NCI-H446 treated with DMSO at 0.1 percent for 48 hours (cell line): ENCODE data around the gene TMEM33.
"Not testable (repeated sequence)": the region's sequence is repeated elsewhere in the genome, so short reads cannot be mapped to it uniquely, and the experiment has no call there.

Source experiments
- DNase-seq: peaks from one replicate; lab custom pipeline; 2025; lab: John Stamatoyannopoulos, UW

The TMEM33 gene, protein sequence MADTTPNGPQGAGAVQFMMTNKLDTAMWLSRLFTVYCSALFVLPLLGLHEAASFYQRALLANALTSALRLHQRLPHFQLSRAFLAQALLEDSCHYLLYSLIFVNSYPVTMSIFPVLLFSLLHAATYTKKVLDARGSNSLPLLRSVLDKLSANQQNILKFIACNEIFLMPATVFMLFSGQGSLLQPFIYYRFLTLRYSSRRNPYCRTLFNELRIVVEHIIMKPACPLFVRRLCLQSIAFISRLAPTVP

DNA sequence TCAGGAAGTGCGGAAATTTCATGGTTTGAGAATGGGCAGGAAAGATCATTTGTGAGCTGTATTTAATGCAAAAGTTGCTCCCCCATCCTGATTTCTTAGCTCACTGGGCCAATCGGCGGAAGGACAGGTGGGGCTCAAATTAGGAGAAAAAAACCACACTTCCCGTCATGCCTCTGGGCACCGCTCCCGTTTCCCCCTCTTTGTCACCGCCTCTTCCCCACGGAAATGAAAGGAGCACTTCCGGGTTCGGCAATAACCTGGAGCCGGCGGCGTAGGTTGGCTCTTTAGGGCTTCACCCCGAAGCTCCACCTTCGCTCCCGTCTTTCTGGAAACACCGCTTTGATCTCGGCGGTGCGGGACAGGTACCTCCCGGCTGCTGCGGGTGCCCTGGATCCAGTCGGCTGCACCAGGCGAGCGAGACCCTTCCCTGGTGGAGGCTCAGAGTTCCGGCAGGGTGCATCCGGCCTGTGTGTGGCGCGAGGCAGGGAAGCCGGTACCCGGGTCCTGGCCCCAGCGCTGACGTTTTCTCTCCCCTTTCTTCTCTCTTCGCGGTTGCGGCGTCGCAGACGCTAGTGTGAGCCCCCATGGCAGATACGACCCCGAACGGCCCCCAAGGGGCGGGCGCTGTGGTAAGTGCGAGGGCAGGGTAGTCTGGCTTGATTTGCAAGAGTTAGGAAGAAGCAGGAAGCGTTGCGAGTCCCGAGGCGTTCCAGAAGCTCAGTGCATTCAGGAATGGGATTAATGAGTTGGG, at the start of gene TMEM33:
TMEM33 (plus strand) TSS at position 529 of the 751 bp plus-strand sequence; CDS start at position 585, 56 bp downstream.
- DNase-seq: peak; percentile 70

- no peak for DNase-seq
These were observed 49.8 kb upstream of the TMEM33 start for GRCh38 chr4:41885456-41885855.

- DNase-seq: no peak
These were observed 48.0 kb upstream of the TMEM33 start for GRCh38 chr4:41887277-41887676.

DNA sequence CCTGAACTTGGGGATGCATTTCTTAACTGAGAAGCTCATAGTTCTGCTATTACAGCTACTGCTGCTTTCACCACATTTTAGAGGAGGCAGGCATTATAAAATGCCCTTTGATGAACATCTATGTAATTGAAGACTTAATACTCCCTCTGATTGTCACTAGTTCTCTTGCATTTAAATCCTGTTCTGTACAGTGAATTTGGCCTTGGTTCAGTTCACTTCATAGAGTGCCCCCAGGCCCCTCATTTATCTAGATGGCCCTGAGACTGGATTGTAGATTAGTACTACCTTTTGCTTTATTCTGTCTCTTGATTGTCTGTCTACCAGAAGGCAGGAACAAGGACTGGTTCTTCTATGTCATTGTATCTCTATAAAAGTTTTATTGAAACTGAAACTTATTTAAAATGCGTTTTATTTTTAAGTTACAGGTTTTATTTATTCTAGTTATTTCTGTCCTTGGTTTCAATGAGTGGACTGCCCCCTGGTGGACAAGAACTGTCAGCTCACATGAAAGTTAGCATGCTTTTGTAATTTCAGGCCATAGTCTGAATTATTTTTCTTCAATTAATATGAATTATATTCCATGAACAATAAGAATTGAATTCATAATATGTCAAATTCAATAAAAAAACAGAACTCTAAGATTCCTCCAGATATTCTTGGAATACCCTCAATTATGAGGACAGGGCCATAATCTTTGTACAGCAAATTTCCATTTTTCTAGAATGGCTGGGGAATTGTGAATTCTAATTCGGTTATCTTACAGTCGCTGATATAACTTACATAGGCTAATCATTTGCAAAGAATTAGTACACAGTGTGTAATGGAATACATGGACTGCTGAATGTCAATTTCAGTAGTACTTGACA, 47.2 kb upstream of the TMEM33 start:
- DNase-seq: no peak

DNA sequence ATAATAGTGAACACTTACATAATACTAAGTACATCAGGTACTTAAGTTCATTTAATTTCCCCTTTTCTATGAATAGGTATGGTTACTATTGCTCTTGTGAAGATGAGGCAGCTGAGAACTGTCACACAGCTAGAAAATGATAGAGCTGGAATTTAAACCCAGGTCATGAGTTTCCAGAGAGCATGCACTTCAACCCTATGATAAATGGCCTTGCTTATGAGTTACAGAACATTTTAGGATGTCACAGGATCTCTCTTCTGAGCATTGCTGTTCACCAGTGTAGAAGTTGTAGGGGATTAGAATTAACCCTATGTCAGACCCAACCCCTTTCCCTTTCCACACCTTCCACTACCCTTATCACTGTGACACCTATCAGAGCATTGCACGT, 46.5 kb upstream of the TMEM33 start:
- DNase-seq: no peak

DNA sequence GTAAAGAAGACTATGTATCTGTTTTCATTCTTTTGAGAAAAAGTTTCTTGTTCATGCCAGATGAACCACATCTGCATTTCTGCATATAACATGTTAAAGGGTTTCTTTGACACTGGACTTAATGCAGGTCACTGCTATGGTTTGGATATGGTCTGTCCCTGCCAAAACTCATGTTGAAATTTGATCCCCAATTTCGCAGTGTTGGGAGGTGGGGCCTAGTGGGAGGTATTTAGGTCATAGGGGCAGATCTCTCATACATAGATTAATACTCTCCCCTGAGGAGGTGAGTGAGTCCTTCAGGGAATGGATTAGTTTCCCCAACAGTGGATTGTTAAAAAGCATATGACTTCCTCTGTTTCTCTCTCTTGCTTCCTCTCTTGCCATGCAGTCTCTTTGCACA, 45.9 kb upstream of the TMEM33 start:
- DNase-seq: no peak

GRCh38 chr4:41890085-41890484, 45.1 kb upstream of the TMEM33 start:
- DNase-seq: no peak

GRCh38 chr4:41896648-41897047, 38.6 kb upstream of the TMEM33 start:
- DNase-seq: no peak

- DNase-seq: no peak
These were observed 37.5 kb upstream of the TMEM33 start for GRCh38 chr4:41897698-41898097.

DNA sequence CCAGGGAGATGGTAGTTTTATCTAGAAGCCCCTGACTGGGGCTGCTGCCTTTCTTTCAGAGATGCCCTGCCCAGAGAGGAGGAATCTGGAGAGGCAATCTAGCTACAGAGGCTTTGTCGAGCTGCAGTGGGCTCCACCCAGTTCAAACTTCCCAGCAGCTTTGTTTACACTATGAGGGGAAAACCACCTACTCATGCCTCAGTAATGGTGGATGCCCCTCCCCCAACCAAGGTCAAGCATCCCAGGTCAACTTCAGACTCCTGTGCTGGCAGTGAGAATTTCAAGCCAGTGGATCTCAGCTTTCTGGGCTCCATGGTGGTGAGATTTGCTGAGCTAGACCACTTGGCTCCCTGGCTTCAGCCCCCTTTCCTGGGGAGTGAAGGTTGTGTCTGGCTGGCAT, 26.1 kb upstream of the TMEM33 start:
- DNase-seq: not testable (repeated sequence)

GRCh38 chr4:41912546-41912945, 22.7 kb upstream of the TMEM33 start:
- no peak for DNase-seq

DNA sequence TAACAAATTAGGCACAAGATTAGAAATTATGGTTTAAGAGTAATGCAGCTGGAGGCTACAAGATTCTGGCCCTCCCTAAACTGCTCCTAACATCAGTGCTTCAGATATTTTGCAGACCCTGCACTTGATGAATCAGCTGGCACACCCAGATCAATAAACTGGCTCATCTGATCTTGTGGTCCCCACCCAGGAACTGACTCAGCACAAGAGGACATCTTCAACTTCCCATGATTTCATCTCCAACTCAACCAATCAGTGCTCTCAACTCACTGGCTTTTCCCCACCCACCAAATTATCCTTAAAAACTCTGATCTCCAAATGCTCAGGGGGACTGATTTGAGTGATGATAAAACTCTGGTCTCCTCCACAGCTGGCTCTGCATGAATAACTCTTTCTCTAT, 21.7 kb upstream of the TMEM33 start:
- no peak for DNase-seq

GRCh38 chr4:41918278-41918677, 17.0 kb upstream of the TMEM33 start:
- DNase-seq: no peak

GRCh38 chr4:41920416-41920815, 14.8 kb upstream of the TMEM33 start:
- not testable (repeated sequence) for DNase-seq

GRCh38 chr4:41921476-41921875, 13.8 kb upstream of the TMEM33 start:
- no peak for DNase-seq

DNA sequence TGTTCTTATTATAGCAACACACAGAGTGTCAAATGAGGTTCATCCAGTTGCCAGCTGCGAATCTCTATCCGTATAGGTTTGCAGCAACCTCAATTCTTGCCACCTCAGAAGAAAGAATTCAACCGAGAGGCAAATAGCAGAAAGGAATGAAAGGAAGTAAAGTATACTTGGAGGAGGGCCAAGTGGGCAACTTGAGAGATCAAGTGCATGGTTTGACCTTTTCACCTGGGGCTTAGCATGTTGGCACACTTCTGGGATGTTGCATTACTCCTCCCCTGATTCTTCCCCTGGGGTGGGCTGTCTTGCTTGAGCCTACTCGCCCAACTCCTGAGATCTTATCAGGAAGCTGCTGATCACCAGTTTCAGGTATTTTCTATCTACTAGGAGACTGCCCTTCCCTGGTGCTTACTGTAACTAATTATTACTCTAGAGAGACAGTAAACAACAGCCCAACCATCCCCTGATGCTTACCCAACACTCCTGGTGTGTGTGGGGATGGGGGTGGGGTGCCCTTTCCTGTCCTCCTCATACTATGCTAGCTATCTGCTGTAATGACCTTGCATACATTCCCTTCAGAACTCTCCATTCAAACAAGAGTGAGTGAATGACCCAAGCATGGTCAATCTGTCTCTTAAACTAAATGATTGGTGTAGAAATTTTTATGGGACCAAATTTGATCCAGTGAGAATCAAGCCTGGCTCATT, 7.3 kb upstream of the TMEM33 start:
- DNase-seq: no peak

GRCh38 chr4:41930139-41930831, 4.9 kb upstream of the TMEM33 start:
- no peak for DNase-seq

DNA sequence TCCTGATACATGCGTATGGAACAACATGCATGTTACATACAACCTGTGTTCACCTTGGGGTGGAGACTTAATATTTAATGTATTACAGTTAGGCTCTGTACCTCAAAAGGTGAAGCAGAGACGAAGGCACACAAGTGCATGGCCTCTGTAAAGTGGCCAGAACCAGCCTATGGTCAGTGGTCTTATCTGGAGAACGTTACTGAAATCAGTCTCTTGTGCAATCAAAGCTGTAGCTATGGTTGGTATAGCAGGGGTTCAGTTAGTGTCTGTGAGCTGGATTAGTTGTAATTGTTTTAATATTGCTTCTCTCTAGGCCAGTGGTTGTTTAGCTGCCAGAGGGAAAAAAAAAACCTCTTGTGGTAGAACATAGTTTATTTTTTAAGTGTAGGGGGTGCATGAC, 2.2 kb upstream of the TMEM33 start:
- no peak for DNase-seq

DNA sequence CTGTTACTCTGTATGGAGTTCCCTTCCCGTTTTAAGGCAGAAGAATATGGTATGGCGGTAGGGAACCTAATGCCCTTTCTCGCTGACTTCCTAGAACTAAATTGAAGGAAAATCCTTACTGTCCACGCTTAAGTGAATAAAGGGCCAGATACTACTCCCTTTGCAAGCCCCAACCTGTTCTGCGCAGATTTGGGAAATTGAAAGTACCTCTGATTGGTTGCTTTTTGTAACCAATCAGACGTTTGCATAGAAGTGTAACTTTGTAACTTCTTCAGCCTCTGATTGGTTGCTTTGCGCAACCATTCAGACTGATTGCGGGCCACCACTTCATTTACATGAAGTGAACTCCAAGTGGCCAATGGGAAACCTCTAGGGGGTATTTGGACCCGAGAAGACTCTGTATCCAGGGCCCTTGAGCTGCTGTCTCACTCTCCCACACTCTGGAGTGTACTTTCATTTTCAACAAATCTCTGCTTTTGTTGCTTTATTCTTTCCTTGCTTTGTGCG, 1.2 kb upstream of the TMEM33 start:
- DNase-seq: no peak

DNA sequence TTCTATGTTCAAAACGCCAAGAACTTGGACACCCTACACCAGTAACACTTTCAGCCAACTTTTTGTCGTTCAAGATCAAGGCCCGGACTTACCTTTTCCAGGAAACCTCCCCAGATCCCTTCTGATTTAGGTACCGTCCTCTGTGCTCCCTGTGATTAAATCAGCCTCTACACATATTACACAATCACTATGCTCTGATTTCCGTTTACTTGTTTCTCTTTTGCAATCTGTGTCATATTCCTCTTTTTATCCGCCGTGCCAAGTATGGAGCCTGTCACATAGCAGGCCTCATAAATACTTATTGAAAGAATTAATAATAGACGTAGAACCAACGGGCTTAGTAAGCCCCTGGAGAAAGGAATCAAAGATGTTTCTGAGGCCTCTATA, 722 bp upstream of the TMEM33 start:
- DNase-seq: no peak

DNA sequence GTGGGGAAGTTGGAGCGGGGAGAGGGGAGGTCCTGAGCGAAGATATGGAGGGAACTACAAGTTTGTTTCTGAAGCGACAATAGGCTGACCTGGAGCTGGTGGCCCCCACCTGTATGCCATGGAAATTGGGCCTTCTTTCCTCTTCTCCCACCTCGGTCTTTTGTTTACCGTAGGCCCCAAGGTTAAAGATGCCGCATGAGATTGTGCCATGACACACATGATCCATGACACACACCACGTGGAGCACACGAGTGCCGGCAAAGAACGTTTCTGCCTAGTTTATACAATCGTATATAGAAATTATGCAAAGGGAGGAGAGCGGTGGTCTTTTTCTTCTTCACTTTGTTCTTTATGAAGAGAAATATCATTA, 408 bp downstream of the TMEM33 start:
- no peak for DNase-seq
